Measurements from ENCODE around the gene METAP1.

The METAP1 gene

GRCh38 chr4:99074816-99075215 lies 79.3 kb downstream of the METAP1 start:
- no peak overlapping the region for H3K27ac ChIP-seq (replicated peaks)
- TF ChIP-seq SPI1 (IDR thresholded peaks at IDR 0.05; ENCODE audit: borderline replicate concordance, low read depth) (no peak), CTCF (IDR thresholded peaks at IDR 0.05; ENCODE audit: insufficient read depth, low read length) (no peak), GABPA (IDR thresholded peaks at IDR 0.05; ENCODE audit: low read depth) (no peak)
- no peaks in the 10 kb centered on the region for H3K27me3 ChIP-seq (ENCODE audit: insufficient read depth, poor library complexity, severe bottlenecking)
- H3K4me3 ChIP-seq (replicated peaks; ENCODE audit: insufficient read depth, low read length) = no peak overlapping the region
- peak in 1 of 2 experiments; percentile 22 for DNase-seq (ENCODE audit: low read depth in 1 of 2, low spot score in 1 of 2)

GRCh38 chr4:99076292-99076976 lies 80.9 kb downstream of the METAP1 start:
- H3K27ac ChIP-seq (replicated peaks) = no peak overlapping the region
- TF ChIP-seq POLR2AphosphoS5 (IDR thresholded peaks at IDR 0.05; ENCODE audit: low read depth) (no peak), SPI1 (IDR thresholded peaks at IDR 0.05; ENCODE audit: borderline replicate concordance, low read depth) (no peak), REST (IDR thresholded peaks at IDR 0.05; ENCODE audit: insufficient replicate concordance, low read depth) (no peak), CTCF (IDR thresholded peaks at IDR 0.05; ENCODE audit: insufficient read depth, low read length) (no peak), GABPA (IDR thresholded peaks at IDR 0.05; ENCODE audit: low read depth) (no peak)
- H3K4me3 ChIP-seq (replicated peaks; ENCODE audit: insufficient read depth, low read length) = no peak overlapping the region
- no peaks in the 10 kb centered on the region for H3K27me3 ChIP-seq (ENCODE audit: insufficient read depth, poor library complexity, severe bottlenecking)
- no peak for DNase-seq (ENCODE audit: low read depth in 1 of 2, low spot score in 1 of 2)

GRCh38 chr4:99077177-99077576 lies 81.7 kb downstream of the METAP1 start:
- Histone ChIP-seq H3K27me3 (ENCODE audit: insufficient read depth, poor library complexity, severe bottlenecking) (no peaks in the 10 kb centered on the region), H3K27ac (replicated peaks) (no peak overlapping the region), H3K4me3 (replicated peaks; ENCODE audit: insufficient read depth, low read length) (no peak overlapping the region)
- TF ChIP-seq GABPA (IDR thresholded peaks at IDR 0.05; ENCODE audit: low read depth) = no peak
- no peak for TF ChIP-seq CTCF (IDR thresholded peaks at IDR 0.05; ENCODE audit: insufficient read depth, low read length)
- no peak for TF ChIP-seq REST (IDR thresholded peaks at IDR 0.05; ENCODE audit: insufficient replicate concordance, low read depth)
- TF ChIP-seq SPI1 (IDR thresholded peaks at IDR 0.05; ENCODE audit: borderline replicate concordance, low read depth) = no peak
- TF ChIP-seq POLR2AphosphoS5 (IDR thresholded peaks at IDR 0.05; ENCODE audit: low read depth) = no peak
- DNase-seq (ENCODE audit: low read depth in 1 of 2, low spot score in 1 of 2) = no peak

GRCh38 chr4:99078336-99078735 lies 82.8 kb downstream of the METAP1 start:
- Histone ChIP-seq H3K27ac (replicated peaks) (no peak overlapping the region), H3K4me3 (replicated peaks; ENCODE audit: insufficient read depth, low read length) (no peak overlapping the region), H3K27me3 (ENCODE audit: insufficient read depth, poor library complexity, severe bottlenecking) (no peaks in the 10 kb centered on the region)
- DNase-seq (ENCODE audit: low read depth in 1 of 2, low spot score in 1 of 2) = no peak
- no peak for TF ChIP-seq CTCF (IDR thresholded peaks at IDR 0.05; ENCODE audit: insufficient read depth, low read length)
- no peak for TF ChIP-seq SPI1 (IDR thresholded peaks at IDR 0.05; ENCODE audit: borderline replicate concordance, low read depth)
- no peak for TF ChIP-seq POLR2AphosphoS5 (IDR thresholded peaks at IDR 0.05; ENCODE audit: low read depth)
- no peak for TF ChIP-seq GABPA (IDR thresholded peaks at IDR 0.05; ENCODE audit: low read depth)
- no peak for TF ChIP-seq REST (IDR thresholded peaks at IDR 0.05; ENCODE audit: insufficient replicate concordance, low read depth)
